ENCODE measurements around the gene C2.

- no peak for TF ChIP-seq ZNF274 (IDR thresholded peaks at IDR 0.05; ENCODE audit: low read depth, low read length)
- TF ChIP-seq YY1 (IDR thresholded peaks at IDR 0.05; ENCODE audit: insufficient read depth, insufficient read length): no peak
- TF ChIP-seq SUZ12 (IDR thresholded peaks at IDR 0.05; ENCODE audit: extremely low read depth, insufficient read depth, insufficient read length): no peak
Measured at GRCh38 chr6:31887173-31888007, 40.1 kb upstream of the C2 start.
